ENCODE measurements around the gene GPR3.

Gene GPR3, protein sequence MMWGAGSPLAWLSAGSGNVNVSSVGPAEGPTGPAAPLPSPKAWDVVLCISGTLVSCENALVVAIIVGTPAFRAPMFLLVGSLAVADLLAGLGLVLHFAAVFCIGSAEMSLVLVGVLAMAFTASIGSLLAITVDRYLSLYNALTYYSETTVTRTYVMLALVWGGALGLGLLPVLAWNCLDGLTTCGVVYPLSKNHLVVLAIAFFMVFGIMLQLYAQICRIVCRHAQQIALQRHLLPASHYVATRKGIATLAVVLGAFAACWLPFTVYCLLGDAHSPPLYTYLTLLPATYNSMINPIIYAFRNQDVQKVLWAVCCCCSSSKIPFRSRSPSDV

DNA sequence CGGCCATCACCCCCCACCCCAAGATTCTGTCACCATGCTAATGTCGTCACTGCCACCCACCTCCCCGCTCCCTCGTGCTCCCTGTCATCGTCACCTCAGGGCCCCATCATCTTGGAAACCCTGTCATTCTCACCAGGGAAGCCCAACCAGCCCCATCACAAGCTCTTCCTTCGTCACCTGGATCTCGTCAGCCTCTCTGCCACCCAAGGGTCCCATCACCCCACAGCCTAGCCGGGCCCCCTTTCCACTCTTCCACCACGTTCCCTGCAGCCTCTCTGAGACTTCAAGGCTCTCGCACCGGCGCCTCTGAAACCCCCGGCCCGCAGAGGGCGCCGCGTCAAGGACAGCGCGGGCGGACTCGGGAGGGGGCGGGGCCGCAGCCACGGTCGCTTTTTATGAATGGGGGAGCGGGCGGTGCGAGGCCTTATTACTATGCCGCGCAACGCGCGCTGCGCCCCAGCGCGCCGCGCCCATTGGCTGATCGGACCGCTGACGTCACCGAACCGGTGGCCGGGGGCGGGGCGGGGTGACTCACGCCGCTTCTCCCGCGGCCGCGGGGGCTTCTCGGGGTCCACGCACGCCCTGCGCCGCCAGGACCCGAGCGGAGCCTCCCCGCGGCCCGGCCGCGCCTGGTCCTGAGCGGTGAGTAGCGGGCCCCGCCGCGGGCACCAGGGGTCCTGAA, at the start of gene GPR3:
Gene GPR3, plus strand, starts transcription at position 527 of the 682 bp plus-strand sequence. CDS start 1,177 bp downstream, outside the sequence.
- DNase-seq (ENCODE audit: low read depth in 2 of 2): peak; percentile 87

DNA sequence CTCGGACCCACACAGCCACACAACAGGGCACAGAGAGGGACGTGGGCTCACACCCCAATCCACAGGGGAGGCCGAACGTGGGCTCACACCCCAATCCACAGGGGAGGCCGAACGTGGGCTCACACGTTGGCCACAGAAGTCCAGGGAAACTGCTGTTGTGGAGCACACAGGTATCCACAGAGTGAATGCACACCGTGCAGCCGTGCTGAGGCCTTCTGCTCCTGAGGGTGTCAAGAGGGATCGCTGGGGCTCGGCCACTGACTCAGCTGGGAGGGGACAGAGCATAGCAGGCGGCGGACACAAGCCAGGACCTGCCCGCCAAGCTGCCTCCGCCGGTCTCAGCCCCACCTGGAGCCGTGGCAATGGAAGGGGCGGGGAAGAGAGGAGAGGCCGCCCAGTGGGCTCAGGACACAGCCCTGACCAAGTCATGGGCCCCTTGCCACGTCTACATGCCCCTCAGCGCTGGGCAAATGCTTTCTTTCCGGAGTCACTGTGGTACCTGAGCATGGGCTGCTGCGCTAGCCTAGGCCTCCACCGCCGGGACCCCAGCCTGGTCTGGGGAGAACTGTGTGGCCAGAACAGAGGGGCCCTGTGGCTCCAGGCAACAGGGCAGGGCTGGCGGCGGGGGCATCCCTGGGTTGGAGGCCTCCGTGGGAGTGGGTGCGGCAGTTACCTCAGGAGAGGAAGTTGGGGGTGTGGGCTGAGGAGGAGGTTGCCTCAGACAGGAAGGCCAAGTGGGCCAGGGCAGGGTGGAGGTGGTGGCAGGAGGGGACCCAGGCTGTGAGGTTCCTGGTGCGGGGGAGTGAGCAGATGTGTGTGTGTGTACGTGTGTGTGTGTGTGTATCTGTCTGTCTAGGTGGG, 49.4 kb upstream of the GPR3 start:
- peak; percentile 44 to 60 for DNase-seq (ENCODE audit: low read depth in 2 of 2)

DNA sequence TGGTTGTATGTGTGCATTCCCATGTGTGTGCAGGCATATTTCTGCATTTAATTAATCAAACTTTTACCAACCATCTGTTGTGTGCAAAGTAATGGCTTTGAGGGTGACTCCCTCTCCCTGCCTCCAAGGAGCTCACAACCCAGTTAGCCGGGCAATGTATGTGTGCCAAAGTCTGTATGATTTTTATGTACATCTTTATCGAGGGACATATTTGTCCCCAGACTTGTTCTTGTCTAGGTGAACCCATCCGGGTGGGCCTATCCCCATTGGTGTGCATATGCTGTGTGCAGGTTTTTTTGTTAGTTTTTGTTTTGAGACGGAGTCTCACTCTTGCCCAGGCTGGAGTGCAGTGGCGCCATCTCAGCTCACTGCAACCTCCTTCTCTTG, 48.8 kb upstream of the GPR3 start:
- no peak for DNase-seq (ENCODE audit: low read depth in 2 of 2)

DNA sequence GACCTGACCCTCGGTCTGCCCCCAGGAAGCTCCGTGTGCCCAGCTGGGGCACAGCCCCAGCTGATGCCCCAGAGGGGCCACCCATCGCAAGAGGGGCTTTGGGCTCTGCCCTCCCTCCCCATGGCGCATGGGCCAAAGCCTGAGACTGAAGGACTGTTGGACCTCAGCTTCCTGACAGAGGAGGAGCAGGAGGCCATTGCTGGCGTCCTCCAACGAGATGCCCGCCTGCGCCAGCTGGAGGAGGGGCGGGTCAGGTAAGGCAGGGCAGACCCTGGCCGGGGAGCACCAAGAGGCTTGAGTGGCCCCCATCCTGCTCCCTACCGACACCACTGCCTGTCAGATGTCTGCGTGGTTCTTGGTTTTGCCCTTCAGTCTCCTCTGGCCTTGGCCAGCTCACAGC, 47.1 kb upstream of the GPR3 start:
- DNase-seq (ENCODE audit: low read depth in 2 of 2): no peak

DNA sequence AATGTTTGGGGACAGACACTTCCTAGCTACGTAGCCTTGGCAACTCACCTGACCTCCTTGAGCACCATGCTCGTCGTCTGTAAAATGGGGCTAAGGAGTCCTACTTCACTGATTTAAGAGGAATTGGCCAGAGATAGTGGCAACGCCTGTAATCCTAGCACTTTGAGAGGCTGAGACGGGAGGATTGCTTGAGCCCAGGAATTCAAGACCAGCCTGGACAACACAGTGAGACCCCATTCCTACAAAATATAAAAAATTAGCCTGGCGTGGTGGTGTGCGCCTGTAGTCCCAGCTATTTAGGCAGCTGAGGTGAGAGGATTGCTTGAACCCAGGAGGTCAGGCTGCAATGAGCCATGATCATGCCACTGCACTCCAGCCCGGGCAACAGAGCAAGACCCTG, 46.1 kb upstream of the GPR3 start:
- DNase-seq (ENCODE audit: low read depth in 2 of 2): no peak

DNA sequence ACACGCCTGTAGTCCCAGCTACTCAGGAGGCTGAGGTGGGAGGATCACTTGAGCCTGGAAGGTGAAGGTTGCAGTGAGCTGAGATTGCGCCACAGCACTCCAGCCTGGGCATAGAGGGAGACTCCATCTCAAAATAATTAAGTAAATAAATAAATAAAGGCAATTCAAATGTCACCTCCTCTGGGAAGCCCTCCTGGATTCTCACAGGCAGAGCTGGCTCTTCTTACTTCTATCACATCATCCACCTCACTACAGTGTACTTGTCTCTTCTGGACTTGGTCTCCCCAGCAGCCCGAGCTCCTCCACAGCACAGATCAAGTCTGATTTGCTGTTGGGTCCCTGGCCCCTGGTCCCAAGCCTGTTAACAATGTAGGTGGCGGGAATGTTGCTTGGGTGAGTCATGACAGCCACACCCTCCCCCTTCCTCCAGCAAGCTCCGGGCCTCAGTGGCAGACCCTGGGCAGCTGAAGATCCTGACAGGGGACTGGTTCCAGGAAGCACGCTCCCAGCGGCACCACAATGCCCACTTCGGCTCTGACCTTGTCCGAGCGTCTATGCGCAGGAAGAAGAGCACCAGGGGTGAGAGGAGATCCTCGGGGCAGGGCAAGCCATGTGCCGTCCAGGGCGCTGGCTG, 45.3 kb upstream of the GPR3 start:
- no peak for DNase-seq (ENCODE audit: low read depth in 2 of 2)

DNA sequence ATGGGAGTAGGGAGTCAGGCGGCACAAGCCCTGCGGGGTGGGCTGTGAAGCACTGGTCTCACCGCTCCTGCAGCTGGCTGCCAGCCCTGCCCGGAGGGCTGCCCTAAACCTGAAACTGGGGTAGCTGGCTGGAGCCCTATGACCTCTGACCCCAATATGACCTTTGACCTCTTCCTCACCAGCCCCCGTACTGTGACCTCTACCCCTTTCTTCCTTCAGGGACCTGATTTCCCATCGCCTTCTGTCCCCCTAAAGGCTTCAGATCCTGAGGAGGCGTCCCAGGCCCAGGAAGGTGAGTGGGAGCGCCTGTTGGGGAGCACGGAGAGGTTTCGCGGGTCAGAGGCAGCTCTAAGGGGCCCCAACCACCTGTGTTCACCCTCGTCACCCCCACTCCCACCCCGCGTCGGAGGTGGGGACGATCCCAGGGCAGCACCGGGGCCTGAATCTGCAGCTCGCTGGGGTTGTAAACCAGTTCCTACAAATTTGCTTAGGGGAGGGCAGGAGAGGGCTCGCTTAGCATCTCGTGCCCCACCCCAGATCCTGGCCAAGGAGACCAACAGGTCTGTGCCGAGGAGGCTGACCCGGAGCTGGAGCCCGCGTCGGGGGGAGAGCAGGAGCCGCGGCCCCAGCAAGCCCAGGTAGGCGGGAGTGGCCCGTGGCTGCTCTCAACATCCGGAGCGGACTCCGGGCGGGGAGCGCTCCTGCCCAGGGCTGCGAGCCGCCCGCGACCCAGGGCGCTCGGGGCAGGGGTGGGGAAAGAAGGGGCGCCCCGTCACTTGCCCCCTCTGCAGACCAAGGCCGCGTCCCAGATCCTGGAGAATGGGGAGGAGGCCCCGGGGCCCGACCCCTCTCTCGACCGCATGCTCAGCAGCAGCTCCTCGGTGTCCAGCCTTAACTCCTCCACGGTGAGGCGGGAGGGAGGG, 43.3 kb upstream of the GPR3 start:
- DNase-seq (ENCODE audit: low read depth in 2 of 2): no peak

DNA sequence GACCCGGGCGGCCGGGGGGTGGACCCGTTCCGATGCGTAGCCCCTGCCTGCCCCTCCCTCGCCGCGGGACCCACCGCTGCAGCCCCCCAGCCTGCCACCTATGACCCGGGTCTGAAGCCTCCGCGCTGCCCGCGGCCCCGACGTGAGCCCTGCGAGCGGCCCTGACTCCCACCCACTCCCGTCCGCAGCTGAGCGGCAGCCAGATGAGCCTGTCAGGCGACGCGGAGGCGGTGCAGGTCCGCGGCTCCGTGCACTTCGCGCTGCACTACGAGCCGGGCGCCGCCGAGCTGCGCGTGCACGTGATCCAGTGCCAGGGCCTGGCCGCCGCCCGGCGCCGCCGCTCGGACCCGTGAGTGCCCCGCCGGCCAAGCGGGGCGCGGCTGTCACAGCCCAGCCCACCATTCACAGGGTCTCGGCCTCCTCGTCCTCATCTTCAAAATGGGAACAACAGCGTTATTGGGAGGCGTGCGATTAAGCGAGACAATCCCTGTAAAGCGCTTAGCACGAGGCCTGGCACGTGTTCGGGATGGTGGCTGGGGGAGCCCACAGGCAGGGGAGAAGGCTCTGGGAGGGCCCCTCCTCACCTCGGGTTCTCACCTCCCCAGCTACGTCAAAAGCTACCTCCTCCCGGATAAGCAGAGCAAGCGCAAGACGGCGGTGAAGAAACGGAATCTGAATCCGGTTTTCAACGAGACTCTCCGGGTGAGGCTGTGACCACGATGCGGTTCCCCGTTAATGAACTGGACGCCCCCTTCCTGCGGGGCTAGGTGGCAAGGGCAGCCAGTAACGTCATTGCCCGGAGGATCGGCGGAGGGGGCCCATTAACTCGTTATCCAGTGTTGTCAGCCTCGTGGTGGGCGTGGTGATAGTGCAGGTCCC, 42.4 kb upstream of the GPR3 start:
- DNase-seq (ENCODE audit: low read depth in 2 of 2): no peak

DNA sequence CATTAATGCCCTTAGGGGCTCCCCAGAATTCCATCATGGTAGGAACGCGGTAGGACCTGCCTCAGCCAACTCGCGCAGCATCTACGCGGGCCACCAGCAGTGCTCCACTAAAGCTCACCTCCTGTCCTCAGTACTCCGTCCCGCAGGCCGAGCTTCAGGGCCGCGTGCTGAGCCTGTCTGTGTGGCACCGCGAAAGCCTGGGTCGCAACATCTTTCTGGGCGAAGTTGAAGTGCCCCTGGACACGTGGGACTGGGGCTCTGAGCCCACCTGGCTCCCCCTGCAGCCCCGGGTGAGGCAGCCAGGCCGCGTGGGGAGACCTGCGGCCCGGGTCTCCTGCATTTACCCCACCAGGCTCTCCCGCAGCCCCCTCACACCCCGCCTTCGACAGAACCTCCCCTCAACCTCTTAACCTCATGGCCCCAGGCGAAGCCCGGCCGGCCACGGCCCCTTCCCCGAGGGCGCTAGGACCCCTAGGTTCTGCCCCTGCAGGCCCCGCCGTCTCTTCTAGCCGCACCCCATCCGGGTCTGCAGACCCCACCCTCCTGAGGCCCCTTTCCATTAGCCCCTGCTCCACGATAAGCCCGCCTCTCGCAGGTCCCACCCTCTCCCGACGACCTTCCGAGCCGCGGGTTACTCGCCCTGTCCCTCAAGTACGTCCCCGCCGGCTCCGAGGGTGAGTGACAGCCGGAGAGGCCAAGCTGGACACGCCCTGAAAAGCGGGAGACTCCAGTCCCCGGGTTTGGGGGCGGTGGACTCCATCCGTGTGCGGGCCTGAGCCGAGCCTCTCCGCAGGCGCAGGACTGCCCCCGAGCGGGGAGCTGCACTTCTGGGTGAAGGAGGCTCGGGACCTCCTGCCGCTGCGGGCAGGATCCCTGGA, 41.5 kb upstream of the GPR3 start:
- DNase-seq (ENCODE audit: low read depth in 2 of 2): no peak

DNA sequence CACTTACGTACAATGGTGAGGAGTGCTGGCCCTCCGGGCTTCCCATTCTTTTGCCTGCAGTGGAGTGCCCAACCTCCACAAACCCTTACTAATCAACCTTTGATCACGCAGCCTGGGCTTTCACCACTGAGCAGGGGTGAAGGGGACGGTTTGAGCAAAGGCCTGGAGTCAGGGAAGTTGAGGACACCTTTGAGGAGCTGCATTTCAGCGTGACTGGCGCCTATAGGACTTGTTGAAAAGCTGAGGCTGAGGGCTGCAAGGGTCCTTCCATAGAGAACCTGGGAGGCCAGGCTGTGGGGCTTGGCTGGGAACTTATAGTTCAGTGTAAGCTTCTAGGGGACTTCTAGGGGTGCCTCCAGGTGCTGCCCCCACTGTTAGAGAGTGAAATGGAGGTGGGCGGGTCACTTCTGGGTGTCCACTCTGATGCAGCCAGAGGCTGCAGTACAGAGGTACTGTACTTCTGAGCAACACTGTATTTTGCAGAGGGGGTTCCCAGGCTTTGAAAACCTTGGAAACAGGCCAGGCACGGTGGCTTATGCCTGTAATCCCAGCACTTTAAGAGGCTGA, 40.8 kb upstream of the GPR3 start:
- no peak for DNase-seq (ENCODE audit: low read depth in 2 of 2)

DNA sequence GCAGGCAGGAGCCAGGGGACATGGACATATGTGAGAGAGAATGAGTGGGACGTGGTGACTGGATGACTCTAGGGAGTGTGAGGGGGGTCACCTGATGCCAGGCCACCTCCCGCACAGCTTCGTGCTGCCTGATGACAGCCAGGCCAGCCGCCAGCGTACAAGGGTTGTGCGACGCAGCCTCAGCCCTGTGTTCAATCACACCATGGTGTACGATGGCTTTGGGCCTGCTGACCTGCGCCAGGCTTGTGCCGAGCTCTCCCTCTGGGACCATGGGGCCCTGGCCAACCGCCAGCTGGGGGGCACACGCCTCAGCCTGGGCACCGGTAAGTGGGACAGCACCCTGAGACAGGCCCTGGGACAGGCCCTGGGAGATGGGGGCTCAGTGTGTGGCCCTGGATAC, 39.3 kb upstream of the GPR3 start:
- DNase-seq (ENCODE audit: low read depth in 2 of 2): no peak

DNA sequence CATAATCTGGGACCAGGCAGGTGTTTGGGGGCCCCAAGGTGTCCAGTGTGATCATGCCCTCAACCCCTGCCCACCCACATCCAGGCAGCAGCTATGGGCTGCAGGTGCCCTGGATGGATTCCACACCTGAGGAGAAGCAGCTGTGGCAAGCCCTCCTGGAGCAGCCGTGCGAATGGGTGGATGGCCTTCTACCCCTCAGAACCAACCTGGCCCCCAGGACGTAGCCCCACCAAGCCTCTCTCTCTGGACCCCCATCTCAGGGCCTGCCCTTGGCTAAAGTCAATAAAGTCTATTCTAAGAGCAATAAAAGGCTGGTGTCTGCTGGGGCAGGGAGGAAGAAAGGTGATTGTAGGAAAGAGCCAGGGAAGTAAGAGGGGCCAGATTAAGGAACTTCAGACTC, 38.8 kb upstream of the GPR3 start:
- DNase-seq (ENCODE audit: low read depth in 2 of 2): no peak

DNA sequence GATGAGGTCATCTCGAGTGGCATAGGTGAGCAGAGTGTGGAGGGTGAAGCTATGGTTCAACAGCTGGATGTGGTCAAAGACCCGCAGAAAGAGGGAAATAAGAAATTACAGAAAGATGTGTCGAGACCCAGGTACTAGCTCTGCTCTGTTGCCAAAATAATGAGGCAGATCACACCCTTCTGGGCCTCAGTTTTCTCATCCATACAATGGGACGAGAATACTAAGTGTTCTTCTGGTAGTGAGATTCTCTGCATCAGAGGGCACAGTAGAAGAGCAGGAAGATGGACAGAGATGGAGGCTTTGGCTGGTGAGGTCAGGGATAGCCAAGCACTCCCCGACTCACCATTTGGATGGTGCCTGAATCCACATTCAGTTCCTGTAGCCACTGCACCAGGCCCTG, 36.7 kb upstream of the GPR3 start:
- no peak for DNase-seq (ENCODE audit: low read depth in 2 of 2)

DNA sequence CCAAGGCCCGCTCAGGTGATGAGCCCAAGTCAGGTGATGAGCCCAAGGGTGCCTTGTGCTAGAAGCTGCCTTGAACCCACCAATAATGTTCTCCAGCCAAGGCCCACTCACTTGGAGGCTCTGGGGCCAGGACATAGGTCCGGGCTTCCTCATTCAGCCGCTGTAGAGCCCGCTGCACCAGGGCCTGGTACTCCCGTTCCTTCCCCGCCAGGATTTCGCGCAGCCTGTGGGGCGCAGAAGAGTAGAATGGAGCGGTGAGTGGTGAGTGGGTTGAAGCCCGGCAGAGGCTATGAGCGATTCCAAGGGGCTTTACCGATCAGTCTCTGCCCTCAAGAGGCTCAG, 36.2 kb upstream of the GPR3 start:
- DNase-seq (ENCODE audit: low read depth in 2 of 2): no peak

DNA sequence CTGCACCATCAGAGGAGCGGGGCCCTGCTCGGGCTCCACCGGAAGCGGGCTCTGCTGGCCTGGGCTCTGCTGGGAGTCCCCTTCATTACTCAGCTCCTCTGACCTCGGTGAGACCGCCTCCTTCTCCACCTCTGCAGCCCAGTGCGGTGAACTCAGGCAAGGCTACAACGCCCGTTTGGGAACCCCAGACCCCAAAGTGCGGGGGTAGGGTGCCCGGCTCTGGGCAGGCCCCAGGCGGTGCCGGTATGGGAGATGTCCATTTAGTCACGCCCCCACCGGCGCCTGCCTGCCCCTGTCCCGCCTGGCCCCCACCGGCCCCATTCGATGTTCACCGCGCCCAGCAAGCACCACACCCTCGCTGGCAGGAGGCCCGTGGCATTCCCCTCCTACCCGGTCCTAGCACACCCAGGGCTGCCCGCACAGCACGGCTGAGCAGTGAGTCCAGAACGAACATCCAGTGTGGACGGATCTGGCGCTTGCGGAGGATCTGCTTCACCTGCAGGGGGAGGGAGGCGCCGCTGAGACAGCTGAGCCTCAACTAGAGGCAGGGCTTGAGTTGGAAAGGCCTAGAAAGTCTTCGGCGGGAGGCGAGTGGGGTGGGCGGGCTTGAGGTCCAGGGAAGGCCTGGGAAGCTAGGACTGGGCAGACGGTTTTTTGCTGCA, 35.7 kb upstream of the GPR3 start:
- no peak for DNase-seq (ENCODE audit: low read depth in 2 of 2)

DNA sequence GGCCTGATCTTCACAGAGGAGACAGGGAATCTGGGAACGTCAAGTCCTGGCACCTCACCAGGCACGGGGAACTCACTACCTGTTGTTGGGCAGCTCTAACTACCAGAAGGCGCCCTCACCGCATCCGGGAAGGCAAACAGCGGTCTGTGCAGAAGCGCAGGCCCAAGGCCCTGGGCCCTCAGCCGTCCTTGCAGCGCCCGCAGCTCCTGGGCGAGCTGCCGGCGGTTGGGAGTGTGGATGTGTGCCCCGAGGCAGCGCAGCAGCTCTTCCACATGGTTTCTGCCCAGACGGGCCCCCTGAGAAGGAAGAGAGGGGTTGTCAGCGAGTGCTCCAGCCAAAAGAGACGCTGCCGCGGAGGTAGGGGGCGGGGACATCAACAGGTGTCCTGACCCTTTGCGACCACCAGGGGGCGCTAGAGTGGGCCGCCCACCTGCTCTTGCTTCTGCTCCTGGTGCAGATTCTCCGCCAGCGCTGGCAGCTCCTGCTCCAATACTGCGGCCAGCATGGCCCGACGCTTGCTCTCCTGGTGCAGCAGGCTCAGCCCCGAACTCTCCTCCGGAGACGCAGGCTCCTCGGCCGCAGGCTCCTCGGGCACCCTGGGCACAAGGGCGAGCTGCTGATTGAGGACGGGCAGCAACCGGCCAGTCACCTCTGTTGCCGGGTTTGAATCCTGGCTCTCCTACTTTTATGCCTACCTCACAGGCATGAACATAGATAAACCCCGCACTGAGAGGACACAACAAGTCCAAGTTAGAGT, 35.0 kb upstream of the GPR3 start:
- peak; percentile 68 to 71 for DNase-seq (ENCODE audit: low read depth in 2 of 2)

All from stimulated activated CD8-positive, alpha-beta memory T cell treated with anti-CD3 and anti-CD28 coated beads, Interleukin-2, amount 100 ng/mL, for 1 hour (primary cell).